ENCODE data around the gene ARIH1. TPM values are rescaled to one million over a fixed set of nuclear protein-coding genes. Genes with fewer than 3 reads are reported as not detected.

ARIH1 gene
- total RNA-seq, 1 experiment from 2014 or later = 209 TPM

DNA sequence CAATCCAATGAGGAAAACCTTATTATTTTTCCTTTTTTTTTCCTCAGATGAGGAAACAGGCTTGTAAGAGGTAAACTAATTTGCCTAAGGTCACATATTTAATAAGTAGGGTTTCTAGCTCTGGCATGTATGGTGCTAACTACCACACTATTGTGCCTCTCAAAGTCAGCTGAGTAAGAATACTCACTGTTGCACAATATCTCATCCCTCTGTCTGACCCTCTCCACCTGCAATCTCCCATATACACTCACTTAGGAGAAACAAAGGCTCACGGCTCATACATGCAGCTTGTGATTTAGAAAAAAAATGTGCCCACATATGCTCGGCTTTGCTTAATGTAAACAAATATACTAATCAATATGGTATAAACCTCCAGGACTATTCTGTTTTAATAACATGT lies 10.4 kb upstream of the ARIH1 start:
- DNase-seq (ENCODE audit: low read depth, low spot score) (no peak), ATAC-seq (no peak)
- no TSS peak for BruUV-seq (replicated peaks)
- intact Hi-C loops (cut with micrococcal nuclease) = no loop called here
- no peaks in the 10 kb centered on the region for H4K20me1 ChIP-seq (ENCODE audit: insufficient read depth)
- no peaks in the 10 kb centered on the region for H3K79me2 ChIP-seq (ENCODE audit: insufficient read depth, low read length)
- no peak overlapping the region for H3K27ac ChIP-seq (ENCODE audit: low read depth, low read length)
- no peaks in the 10 kb centered on the region for H3K9me2 ChIP-seq (ENCODE audit: insufficient read depth)
- H2AFZ ChIP-seq (ENCODE audit: low read depth, low read length, poor library complexity, severe bottlenecking) = no peak overlapping the region
- H3K36me3 ChIP-seq (ENCODE audit: control insufficient read depth in 1 of 2, insufficient read depth in 2 of 2, low read length in 2 of 2) = no peaks in the 10 kb centered on the region
- no peak overlapping the region for H3K4me3 ChIP-seq (replicated peaks in 1 of 2; ENCODE audit: low read depth in 1 of 2, low read length in 2 of 2)
- no peaks in the 10 kb centered on the region for H3K9me3 ChIP-seq (ENCODE audit: control insufficient read depth in 1 of 2, insufficient read depth in 1 of 2, low read depth in 1 of 2, low read length in 2 of 2)
- ChIA-PET CTCF (no interaction called here), POLR2A (interaction anchor here (1.5 kb wide), 1 partner anchor 10 kb away, joined by 3 read pairs; no protein-coding TSS in a partner anchor), RAD21 (ENCODE audit: low non-redundant PET in 1 of 2, low total read pairs in 2 of 2, uncharacterized antibody in 2 of 2, unreplicated experiment in 2 of 2) (no interaction called here)
- TF ChIP-seq EZH2 (IDR thresholded peaks at IDR 0.05) = no peak
- TF ChIP-seq, protein P1, sequence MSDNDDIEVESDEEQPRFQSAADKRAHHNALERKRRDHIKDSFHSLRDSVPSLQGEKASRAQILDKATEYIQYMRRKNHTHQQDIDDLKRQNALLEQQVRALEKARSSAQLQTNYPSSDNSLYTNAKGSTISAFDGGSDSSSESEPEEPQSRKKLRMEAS (IDR thresholded peaks at IDR 0.05) = no peak
- TF ChIP-seq JUND (IDR thresholded peaks at IDR 0.05) = no peak
- TF ChIP-seq TCF7L2 (IDR thresholded peaks at IDR 0.05; ENCODE audit: borderline replicate concordance, extremely low read depth, insufficient read depth, insufficient read length) = no peak
- TF ChIP-seq EZH2phosphoT487 (IDR thresholded peaks at IDR 0.05; ENCODE audit: borderline replicate concordance) = no peak
- no peak overlapping the region for H3K9ac ChIP-seq (ENCODE audit: low read length)
- no peaks in the 10 kb centered on the region for H3K4me1 ChIP-seq (ENCODE audit: control insufficient read depth in 1 of 2, insufficient read depth in 2 of 2, low read length in 2 of 2)
- H3K4me2 ChIP-seq (ENCODE audit: low read length) = no peak overlapping the region
- no peaks in the 10 kb centered on the region for H3K27me3 ChIP-seq (ENCODE audit: insufficient read depth, low read length)

DNA sequence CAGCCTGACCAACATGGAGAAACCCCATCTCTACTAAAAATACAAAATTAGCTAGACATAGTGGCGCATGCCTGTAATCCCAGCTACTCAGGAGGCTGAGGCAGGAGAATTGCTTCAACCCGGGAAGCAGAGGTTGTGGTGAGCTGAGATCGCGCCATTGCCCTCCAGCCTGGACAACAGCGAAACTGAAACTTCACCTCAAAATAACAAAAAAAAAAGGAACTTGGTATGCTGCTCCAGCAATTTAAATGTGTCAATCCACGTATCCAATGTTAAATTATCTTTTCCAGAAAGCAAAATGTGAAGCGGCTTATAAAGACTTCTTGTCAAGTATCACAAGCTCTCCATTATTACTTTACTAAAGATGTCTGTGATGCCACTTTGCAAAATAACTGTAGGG lies 9.9 kb upstream of the ARIH1 start:
- ATAC-seq (no peak), DNase-seq (ENCODE audit: low read depth, low spot score) (no peak)
- ChIA-PET CTCF (no interaction called here), POLR2A (no interaction called here), RAD21 (ENCODE audit: low non-redundant PET in 1 of 2, low total read pairs in 2 of 2, uncharacterized antibody in 2 of 2, unreplicated experiment in 2 of 2) (no interaction called here)
- no TSS peak for BruUV-seq (replicated peaks)
- no peaks in the 10 kb centered on the region for H3K27me3 ChIP-seq (ENCODE audit: insufficient read depth, low read length)
- no peaks in the 10 kb centered on the region for H4K20me1 ChIP-seq (ENCODE audit: insufficient read depth)
- no peaks in the 10 kb centered on the region for H3K9me2 ChIP-seq (ENCODE audit: insufficient read depth)
- H3K79me2 ChIP-seq (ENCODE audit: insufficient read depth, low read length) = no peaks in the 10 kb centered on the region
- H3K4me3 ChIP-seq (replicated peaks in 1 of 2; ENCODE audit: low read depth in 1 of 2, low read length in 2 of 2) = no peak overlapping the region
- intact Hi-C loops (cut with micrococcal nuclease) = no loop called here
- TF ChIP-seq POLR2A (IDR thresholded peaks at IDR 0.05; ENCODE audit: borderline replicate concordance, extremely low read depth, insufficient read depth, insufficient read length) = no peak
- TF ChIP-seq, protein P2, sequence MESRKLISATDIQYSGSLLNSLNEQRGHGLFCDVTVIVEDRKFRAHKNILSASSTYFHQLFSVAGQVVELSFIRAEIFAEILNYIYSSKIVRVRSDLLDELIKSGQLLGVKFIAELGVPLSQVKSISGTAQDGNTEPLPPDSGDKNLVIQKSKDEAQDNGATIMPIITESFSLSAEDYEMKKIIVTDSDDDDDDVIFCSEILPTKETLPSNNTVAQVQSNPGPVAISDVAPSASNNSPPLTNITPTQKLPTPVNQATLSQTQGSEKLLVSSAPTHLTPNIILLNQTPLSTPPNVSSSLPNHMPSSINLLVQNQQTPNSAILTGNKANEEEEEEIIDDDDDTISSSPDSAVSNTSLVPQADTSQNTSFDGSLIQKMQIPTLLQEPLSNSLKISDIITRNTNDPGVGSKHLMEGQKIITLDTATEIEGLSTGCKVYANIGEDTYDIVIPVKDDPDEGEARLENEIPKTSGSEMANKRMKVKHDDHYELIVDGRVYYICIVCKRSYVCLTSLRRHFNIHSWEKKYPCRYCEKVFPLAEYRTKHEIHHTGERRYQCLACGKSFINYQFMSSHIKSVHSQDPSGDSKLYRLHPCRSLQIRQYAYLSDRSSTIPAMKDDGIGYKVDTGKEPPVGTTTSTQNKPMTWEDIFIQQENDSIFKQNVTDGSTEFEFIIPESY (IDR thresholded peaks at IDR 0.05; ENCODE audit: extremely low read depth, insufficient replicate concordance, low read length) = no peak
- H3K9ac ChIP-seq (ENCODE audit: low read length) = no peak overlapping the region
- no peak overlapping the region for H2AFZ ChIP-seq (ENCODE audit: low read depth, low read length, poor library complexity, severe bottlenecking)
- H3K4me2 ChIP-seq (ENCODE audit: low read length) = no peak overlapping the region
- no peaks in the 10 kb centered on the region for H3K36me3 ChIP-seq (ENCODE audit: control insufficient read depth in 1 of 2, insufficient read depth in 2 of 2, low read length in 2 of 2)
- no peaks in the 10 kb centered on the region for H3K4me1 ChIP-seq (ENCODE audit: control insufficient read depth in 1 of 2, insufficient read depth in 2 of 2, low read length in 2 of 2)
- no peak overlapping the region for H3K27ac ChIP-seq (ENCODE audit: low read depth, low read length)
- H3K9me3 ChIP-seq (ENCODE audit: control insufficient read depth in 1 of 2, insufficient read depth in 1 of 2, low read depth in 1 of 2, low read length in 2 of 2) = no peaks in the 10 kb centered on the region

All from HCT116 (cell line).